ENCODE data around the gene DGKD. TPM values are rescaled to one million over a fixed set of nuclear protein-coding genes. Genes with fewer than 3 reads are reported as not detected.

DGKD gene
- total RNA-seq, 2 experiments from 2014 or later: 44.2 to 46.4 TPM

GRCh38 chr2:233426619-233427342, 72.5 kb downstream of the DGKD start:
- H3K9me3 Mint-ChIP-seq: peaks cover 17% of the 10 kb centered on the region
- H3K27me3 Mint-ChIP-seq: no peaks in the 10 kb centered on the region
- DNase-seq: peak; percentile 90
- peaks cover 81% of the 10 kb centered on the region for H3K4me1 Mint-ChIP-seq (ENCODE audit: low read depth)
- intact Hi-C loops (cut with micrococcal nuclease): loop anchor here (1.0 to 2.0 kb wide), 2 partner anchors 11 to 22 kb away; no protein-coding TSS in a partner anchor
- POLR2A ChIA-PET: interaction anchor here (1.5 to 1.9 kb wide), 2 partner anchors 9 to 12 kb away, joined by 3 to 5 read pairs; no protein-coding TSS in a partner anchor
- CTCF ChIA-PET: interaction anchor here (0.6 to 10.4 kb wide), 6 partner anchors 14 to 607 kb away, joined by 3 to 60 read pairs (median 4); partner anchors contain the start of gene DGKD
- peaks cover 22% of the 10 kb centered on the region for H3K36me3 Mint-ChIP-seq
- H3K4me3 Mint-ChIP-seq: no peak overlapping the region
- H3K27ac Mint-ChIP-seq: peak overlapping the region; percentile 68

GRCh38 chr2:233428008-233428407, 73.7 kb downstream of the DGKD start:
- Mint-ChIP-seq H3K36me3 (peaks cover 21% of the 10 kb centered on the region), H3K27me3 (no peaks in the 10 kb centered on the region), H3K4me1 (ENCODE audit: low read depth) (peaks cover 72% of the 10 kb centered on the region), H3K9me3 (peaks cover 17% of the 10 kb centered on the region), H3K27ac (no peak overlapping the region), H3K4me3 (no peak overlapping the region)
- intact Hi-C loops (cut with micrococcal nuclease): no loop called here
- POLR2A ChIA-PET: no interaction called here
- DNase-seq: peak; percentile 4
- CTCF ChIA-PET: interaction anchor here (1.1 to 10.4 kb wide), 4 partner anchors 10 to 25 kb away, joined by 4 to 60 read pairs (median 14); no protein-coding TSS in a partner anchor

GRCh38 chr2:233428438-233428837, 74.1 kb downstream of the DGKD start:
- H3K27ac Mint-ChIP-seq: no peak overlapping the region
- H3K4me3 Mint-ChIP-seq: no peak overlapping the region
- ChIA-PET POLR2A (no interaction called here), CTCF (interaction anchor here (1.1 to 10.4 kb wide), 4 partner anchors 10 to 25 kb away, joined by 4 to 60 read pairs (median 14); no protein-coding TSS in a partner anchor)
- peaks cover 17% of the 10 kb centered on the region for H3K9me3 Mint-ChIP-seq
- peaks cover 18% of the 10 kb centered on the region for H3K36me3 Mint-ChIP-seq
- peaks cover 68% of the 10 kb centered on the region for H3K4me1 Mint-ChIP-seq (ENCODE audit: low read depth)
- no peaks in the 10 kb centered on the region for H3K27me3 Mint-ChIP-seq
- DNase-seq: peak; percentile 6
- intact Hi-C loops (cut with micrococcal nuclease): no loop called here

- intact Hi-C loops (cut with micrococcal nuclease): no loop called here
- DNase-seq: peak; percentile 3
- CTCF ChIA-PET: interaction anchor here (10.4 kb wide), 1 partner anchor 15 kb away, joined by 60 read pairs; no protein-coding TSS in a partner anchor
- H3K9me3 Mint-ChIP-seq: peaks cover 17% of the 10 kb centered on the region
- peaks cover 18% of the 10 kb centered on the region for H3K36me3 Mint-ChIP-seq
- H3K4me3 Mint-ChIP-seq: no peak overlapping the region
- POLR2A ChIA-PET: interaction anchor here (0.5 kb wide), 1 partner anchor 14 kb away, joined by 4 read pairs; no protein-coding TSS in a partner anchor
- H3K27ac Mint-ChIP-seq: no peak overlapping the region
- H3K4me1 Mint-ChIP-seq (ENCODE audit: low read depth): peaks cover 59% of the 10 kb centered on the region
- H3K27me3 Mint-ChIP-seq: no peaks in the 10 kb centered on the region
Measured at GRCh38 chr2:233429175-233429897, 75.0 kb downstream of the DGKD start.

- H3K27me3 Mint-ChIP-seq: no peaks in the 10 kb centered on the region
- no peak overlapping the region for H3K27ac Mint-ChIP-seq
- CTCF ChIA-PET: interaction anchor here (10.4 kb wide), 1 partner anchor 14 kb away, joined by 60 read pairs; no protein-coding TSS in a partner anchor
- intact Hi-C loops (cut with micrococcal nuclease): no loop called here
- no peak for DNase-seq
- peaks cover 55% of the 10 kb centered on the region for H3K4me1 Mint-ChIP-seq (ENCODE audit: low read depth)
- peaks cover 18% of the 10 kb centered on the region for H3K36me3 Mint-ChIP-seq
- H3K9me3 Mint-ChIP-seq: peaks cover 17% of the 10 kb centered on the region
- no peak overlapping the region for H3K4me3 Mint-ChIP-seq
- POLR2A ChIA-PET: no interaction called here
Measured at GRCh38 chr2:233430081-233430480, 75.8 kb downstream of the DGKD start.

- Mint-ChIP-seq H3K36me3 (peaks cover 16% of the 10 kb centered on the region), H3K4me1 (ENCODE audit: low read depth) (peaks cover 51% of the 10 kb centered on the region), H3K9me3 (peaks cover 15% of the 10 kb centered on the region), H3K27ac (no peak overlapping the region), H3K27me3 (no peaks in the 10 kb centered on the region), H3K4me3 (no peak overlapping the region)
- CTCF ChIA-PET: interaction anchor here (10.4 kb wide), 1 partner anchor 13 kb away, joined by 60 read pairs; no protein-coding TSS in a partner anchor
- POLR2A ChIA-PET: no interaction called here
- intact Hi-C loops (cut with micrococcal nuclease): no loop called here
- no peak for DNase-seq
Measured at GRCh38 chr2:233430651-233431050, 76.4 kb downstream of the DGKD start.

- peaks cover 27% of the 10 kb centered on the region for H3K4me1 Mint-ChIP-seq (ENCODE audit: low read depth)
- H3K36me3 Mint-ChIP-seq: peaks cover 5% of the 10 kb centered on the region
- CTCF ChIA-PET: interaction anchor here (10.4 kb wide), 1 partner anchor 11 kb away, joined by 60 read pairs; no protein-coding TSS in a partner anchor
- DNase-seq: no peak
- intact Hi-C loops (cut with micrococcal nuclease): no loop called here
- H3K27me3 Mint-ChIP-seq: no peaks in the 10 kb centered on the region
- no peak overlapping the region for H3K4me3 Mint-ChIP-seq
- POLR2A ChIA-PET: no interaction called here
- H3K9me3 Mint-ChIP-seq: no peaks in the 10 kb centered on the region
- H3K27ac Mint-ChIP-seq: no peak overlapping the region
Measured at GRCh38 chr2:233433029-233433428, 78.7 kb downstream of the DGKD start.

GRCh38 chr2:233433794-233434193, 79.5 kb downstream of the DGKD start:
- Mint-ChIP-seq H3K27ac (no peak overlapping the region), H3K36me3 (peaks cover 5% of the 10 kb centered on the region), H3K9me3 (no peaks in the 10 kb centered on the region), H3K27me3 (no peaks in the 10 kb centered on the region), H3K4me3 (no peak overlapping the region), H3K4me1 (ENCODE audit: low read depth) (peaks cover 20% of the 10 kb centered on the region)
- ChIA-PET POLR2A (no interaction called here), CTCF (interaction anchor here (1.1 to 10.4 kb wide), 2 partner anchors 10 to 30 kb away, joined by 3 to 60 read pairs; no protein-coding TSS in a partner anchor)
- intact Hi-C loops (cut with micrococcal nuclease): no loop called here
- no peak for DNase-seq

- DNase-seq: no peak
- ChIA-PET CTCF (interaction anchor here (1.1 to 10.4 kb wide), 3 partner anchors 9 to 31 kb away, joined by 3 to 60 read pairs (median 10); no protein-coding TSS in a partner anchor), POLR2A (no interaction called here)
- intact Hi-C loops (cut with micrococcal nuclease): no loop called here
- Mint-ChIP-seq H3K9me3 (no peaks in the 10 kb centered on the region), H3K27me3 (no peaks in the 10 kb centered on the region), H3K4me3 (no peak overlapping the region), H3K36me3 (peaks cover 7% of the 10 kb centered on the region), H3K27ac (no peak overlapping the region), H3K4me1 (ENCODE audit: low read depth) (peaks cover 10% of the 10 kb centered on the region)
Measured at GRCh38 chr2:233434666-233435330, 80.5 kb downstream of the DGKD start.

GRCh38 chr2:233435436-233436190, 81.3 kb downstream of the DGKD start:
- ChIA-PET POLR2A (no interaction called here), CTCF (interaction anchor here (2.0 to 10.4 kb wide), 2 partner anchors 8 to 31 kb away, joined by 10 to 60 read pairs; no protein-coding TSS in a partner anchor)
- Mint-ChIP-seq H3K27ac (no peak overlapping the region), H3K9me3 (no peaks in the 10 kb centered on the region), H3K4me3 (no peak overlapping the region), H3K27me3 (no peaks in the 10 kb centered on the region), H3K4me1 (ENCODE audit: low read depth) (peaks cover 4% of the 10 kb centered on the region), H3K36me3 (peaks cover 8% of the 10 kb centered on the region)
- peak; percentile 3 for DNase-seq
- intact Hi-C loops (cut with micrococcal nuclease): no loop called here

GRCh38 chr2:233436191-233436581, 81.9 kb downstream of the DGKD start:
- POLR2A ChIA-PET: no interaction called here
- Mint-ChIP-seq H3K4me1 (ENCODE audit: low read depth) (peaks cover 5% of the 10 kb centered on the region), H3K36me3 (peaks cover 8% of the 10 kb centered on the region), H3K4me3 (no peak overlapping the region), H3K27ac (no peak overlapping the region), H3K9me3 (no peaks in the 10 kb centered on the region), H3K27me3 (no peaks in the 10 kb centered on the region)
- intact Hi-C loops (cut with micrococcal nuclease): no loop called here
- CTCF ChIA-PET: interaction anchor here (2.0 to 10.4 kb wide), 2 partner anchors 8 to 32 kb away, joined by 10 to 60 read pairs; no protein-coding TSS in a partner anchor
- no peak for DNase-seq

Measured in activated CD4-positive, alpha-beta memory T cell treated with anti-CD3 and anti-CD28 coated beads for 36 hours (primary cell).